ENCODE results near the gene C16orf92.

Gene C16orf92

DNA sequence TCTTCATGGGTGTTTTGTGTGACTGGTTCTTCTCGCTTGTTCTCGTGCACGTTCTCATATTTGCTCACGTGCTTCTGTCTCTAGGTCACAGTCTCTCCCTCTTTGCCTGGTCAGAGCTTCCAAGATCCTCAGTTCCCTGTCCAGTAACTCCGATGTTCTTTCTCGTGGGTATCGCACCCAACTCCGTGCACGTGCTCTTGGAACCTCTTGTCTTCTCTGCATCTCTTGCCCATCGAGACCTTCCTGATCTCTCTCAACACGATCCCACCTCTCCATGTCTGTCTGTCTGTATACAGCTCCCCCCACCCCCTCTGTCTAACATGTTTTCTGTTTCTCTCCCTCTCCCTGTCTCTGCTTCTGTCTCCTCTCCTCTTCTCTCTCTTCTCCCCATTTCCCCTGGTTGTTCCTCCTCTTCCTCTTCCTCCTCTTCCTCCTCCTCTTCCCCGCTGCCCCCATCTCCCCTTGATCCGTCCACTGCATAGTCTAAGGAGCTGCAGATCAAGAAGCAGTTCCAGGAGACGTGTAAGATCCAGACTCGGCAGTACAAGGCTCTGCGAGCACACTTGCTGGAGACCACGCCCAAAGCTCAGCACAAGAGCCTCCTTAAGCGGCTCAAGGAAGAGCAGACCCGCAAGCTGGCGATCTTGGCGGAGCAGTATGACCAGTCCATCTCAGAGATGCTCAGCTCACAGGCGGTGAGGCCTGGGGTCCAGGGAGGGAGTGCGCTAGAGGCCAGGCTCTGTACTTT is 33.7 kb upstream of the C16orf92 start:
- no peak for DNase-seq (ENCODE audit: low read depth, low spot score)

DNA sequence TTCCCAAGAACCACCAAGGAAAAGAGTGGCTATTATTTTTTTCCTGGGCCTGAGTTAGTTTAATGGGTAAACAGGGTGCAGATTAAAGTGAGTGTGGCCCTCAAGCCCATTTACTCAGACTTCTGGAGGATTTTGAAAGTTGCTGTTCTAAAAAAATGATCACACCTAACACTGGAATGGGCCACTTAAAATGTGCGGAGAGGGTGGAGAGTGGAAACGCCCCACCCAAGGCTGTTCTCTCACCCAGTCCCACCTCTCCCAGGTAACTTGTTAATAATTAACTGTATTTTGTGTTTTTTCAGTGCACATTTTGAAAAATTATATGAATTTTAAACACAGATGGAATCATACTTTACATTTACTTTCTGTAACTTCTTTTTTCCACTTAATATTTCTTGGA is 33.0 kb upstream of the C16orf92 start:
- DNase-seq (ENCODE audit: low read depth, low spot score): no peak

DNA sequence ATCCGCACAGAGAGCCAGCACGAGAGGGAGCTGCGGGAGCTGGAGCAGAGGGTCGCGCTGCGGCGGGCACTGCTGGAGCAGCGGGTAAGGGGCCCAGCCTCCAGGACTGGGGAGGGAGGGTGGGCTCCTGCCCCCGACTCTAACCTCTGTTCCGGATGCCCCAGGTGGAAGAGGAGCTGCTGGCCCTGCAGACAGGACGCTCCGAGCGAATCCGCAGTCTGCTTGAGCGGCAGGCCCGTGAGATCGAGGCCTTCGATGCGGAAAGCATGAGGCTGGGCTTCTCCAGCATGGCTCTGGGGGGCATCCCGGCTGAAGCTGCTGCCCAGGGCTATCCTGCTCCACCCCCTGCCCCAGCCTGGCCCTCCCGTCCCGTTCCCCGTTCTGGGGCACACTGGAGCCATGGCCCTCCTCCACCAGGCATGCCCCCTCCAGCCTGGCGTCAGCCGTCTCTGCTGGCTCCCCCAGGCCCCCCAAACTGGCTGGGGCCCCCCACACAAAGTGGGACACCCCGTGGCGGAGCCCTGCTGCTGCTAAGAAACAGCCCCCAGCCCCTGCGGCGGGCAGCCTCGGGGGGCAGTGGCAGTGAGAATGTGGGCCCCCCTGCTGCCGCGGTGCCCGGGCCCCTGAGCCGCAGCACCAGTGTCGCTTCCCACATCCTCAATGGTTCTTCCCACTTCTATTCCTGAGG is 32.0 kb upstream of the C16orf92 start:
- DNase-seq (ENCODE audit: low read depth, low spot score): no peak

DNA sequence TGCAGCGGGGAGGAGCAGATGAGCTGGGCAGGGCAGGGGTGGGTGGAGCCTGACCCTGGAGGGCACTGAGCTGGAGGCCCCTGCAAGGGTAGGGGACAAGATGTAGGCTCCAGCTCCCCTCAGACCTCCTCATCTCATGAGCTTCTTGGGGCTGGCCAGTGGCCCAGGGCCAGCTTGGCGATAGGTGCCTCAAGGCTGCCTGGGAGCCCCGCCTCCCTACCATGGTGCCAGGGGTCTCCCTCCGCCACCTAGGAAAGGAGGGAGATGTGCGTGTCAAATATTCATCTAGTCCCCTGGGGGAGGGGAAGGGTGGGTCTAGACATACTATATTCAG is 31.5 kb upstream of the C16orf92 start:
- DNase-seq (ENCODE audit: low read depth, low spot score): no peak

DNA sequence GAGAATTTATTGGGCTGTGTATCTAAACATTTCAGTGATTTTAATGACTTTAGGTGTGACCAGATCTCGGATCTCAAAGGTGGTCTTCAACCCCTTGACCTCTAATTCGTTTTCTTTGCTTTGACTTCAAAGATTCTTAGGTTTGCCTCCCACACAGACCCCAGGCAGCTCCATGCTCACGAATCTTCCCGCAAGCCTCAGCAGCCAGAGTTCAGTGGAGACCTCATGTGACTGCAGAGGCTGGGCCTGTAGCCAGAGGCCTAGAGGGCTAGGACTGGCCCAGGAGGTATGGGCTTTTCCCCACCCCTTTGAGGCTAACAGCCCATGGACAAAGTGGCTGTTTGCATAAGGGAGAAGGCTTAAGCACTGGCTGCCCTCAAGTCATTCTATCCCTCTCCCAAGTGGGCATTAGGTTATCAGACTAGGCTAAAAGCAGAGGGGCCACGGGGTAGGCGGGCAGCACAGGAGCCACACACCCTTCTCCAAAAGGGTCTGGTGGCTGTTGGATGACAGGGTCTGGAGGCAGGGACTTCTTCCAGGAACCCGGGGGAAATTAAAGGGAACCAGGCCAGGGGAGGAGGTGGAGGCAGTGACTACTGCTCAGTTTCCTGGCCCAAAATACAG is 30.5 kb upstream of the C16orf92 start:
- peak; percentile 63 for DNase-seq (ENCODE audit: low read depth, low spot score)

DNA sequence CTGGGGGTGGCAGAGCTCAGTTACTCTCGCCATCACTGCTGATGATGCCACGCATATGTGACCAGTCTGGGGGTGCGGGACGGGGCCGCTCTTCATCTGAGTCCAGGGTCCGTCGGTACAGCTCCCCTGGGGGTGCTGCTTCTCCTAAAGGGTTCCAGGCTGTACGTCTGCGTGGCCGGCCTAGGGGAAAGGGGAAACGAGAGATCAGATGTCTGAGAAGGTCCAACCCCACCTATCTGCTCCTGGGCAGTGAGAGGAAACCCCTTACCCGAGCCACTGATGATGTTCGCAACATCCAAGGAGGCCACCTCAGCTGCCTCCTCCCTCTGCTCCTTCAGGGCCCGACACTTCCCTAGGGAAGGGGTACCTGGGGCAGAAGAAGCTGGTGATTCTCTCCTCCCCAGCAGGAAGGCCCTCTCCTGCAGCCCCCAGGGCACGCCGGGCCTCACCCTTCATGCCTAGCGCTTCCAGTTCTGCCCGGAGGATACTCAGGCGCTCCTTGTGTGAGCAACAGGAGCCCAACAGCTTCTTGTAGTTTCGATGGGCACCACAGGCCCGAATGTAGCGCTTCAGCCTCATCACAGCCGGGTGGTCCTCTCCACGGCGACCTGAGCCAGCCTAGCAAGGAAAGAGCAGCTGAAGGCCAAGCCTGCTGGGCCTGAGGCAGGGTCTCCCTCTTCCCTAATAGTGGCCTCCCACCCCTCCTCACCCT is 29.7 kb upstream of the C16orf92 start:
- no peak for DNase-seq (ENCODE audit: low read depth, low spot score)

DNA sequence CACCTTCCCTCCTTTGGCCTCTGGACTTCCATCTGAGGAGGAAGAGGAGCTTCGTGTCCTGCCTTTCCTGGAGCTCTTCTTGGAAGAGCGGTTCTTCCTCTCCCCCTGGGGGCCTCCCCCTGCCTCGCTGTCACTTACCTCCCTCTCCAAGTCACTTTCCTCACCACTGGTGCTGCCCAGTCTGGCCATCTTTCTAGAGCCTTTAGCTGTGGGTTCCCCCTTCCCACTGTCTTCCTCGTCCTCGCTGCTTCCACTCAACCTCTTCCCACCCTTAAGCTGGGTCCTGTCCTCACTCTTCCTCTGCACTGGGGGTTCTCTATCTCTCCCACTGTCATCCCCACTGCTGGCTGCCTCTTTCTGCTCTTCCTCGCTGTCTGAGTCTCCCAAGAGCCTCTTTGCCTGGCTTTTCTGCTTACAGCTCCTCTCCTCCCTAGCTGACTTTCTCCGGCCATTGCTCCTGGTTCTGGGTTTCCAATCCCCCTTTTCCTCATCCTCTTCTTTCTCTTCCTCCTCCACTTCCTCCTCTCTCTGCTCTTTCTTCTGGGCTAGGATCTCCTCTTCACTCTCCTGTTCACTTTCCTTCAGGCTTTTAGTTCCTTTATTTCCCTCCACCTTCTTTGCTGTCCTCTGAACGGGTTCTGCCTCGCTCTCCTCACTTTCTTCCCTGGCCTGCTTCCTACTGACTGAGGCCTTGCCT is 28.9 kb upstream of the C16orf92 start:
- DNase-seq (ENCODE audit: low read depth, low spot score): no peak

DNA sequence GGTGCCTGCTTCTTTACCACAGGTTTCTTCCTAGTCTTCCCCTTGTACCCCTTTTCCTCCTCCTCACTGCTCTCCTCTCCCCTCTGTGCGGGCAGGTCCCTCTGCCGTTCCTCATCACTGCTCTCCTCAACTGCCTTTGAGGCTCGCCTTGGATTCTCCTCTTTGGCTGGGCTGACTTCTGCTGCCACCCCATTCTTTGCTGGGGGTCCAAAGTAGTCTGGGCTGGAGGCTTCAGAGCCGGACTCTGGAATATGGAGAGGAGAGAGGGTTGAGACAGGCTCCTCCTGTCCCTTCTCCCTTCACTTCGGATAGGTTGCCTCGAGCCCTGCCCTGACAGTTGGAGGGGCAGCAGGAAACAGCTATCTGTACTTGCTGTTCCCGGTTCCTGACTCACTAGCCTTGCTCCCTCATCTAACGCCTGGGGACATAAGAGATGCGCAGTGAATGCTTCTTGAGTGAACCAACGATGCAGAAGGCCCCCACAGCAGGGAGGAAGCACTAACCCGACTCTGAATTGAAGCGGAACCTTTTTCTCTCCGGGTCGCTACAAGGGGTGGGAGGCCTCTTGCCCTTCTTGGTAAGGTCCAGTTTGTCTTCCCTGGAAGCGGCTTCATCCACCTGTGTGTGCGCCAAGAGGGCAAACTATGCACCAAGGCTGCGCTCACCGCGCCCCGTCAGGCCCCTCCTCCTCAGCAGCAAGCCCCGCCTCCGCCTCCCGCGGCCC is 28.2 kb upstream of the C16orf92 start:
- DNase-seq (ENCODE audit: low read depth, low spot score): no peak

DNA sequence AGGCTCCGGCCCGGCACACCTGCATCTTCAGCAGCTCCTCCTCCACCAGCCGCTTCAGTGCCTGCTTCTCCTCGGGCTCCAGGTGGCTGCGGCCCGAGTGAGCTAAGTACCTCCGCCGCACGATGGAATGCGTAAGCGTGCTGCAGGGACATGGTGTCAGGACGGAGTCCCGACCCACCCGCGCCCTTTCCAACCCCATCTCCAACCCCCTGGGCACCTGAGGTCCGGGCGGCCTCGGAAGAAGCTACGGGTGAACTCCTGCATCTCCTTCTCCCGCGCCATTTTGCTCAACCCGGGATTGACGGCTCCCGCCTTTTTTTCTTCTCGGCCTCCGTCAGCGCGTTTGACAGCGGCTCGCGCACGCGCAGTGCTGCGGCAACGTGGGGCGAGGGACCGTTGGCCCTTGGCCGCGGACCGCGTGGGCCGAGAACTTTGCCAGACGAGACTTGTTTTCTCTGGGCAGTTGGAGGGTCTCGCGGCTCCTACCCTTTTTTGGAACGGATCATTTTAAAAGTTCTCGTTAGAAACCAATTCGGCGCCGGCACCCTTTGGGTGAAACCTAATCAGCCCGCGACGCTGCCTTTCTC is 27.6 kb upstream of the C16orf92 start, which contains the start of gene HIRIP3:
HIRIP3 (minus strand) TSS at position 294 of the 587 bp plus-strand sequence; CDS start at position 282, 12 bp downstream.
- peak; percentile 88 for DNase-seq (ENCODE audit: low read depth, low spot score)

DNA sequence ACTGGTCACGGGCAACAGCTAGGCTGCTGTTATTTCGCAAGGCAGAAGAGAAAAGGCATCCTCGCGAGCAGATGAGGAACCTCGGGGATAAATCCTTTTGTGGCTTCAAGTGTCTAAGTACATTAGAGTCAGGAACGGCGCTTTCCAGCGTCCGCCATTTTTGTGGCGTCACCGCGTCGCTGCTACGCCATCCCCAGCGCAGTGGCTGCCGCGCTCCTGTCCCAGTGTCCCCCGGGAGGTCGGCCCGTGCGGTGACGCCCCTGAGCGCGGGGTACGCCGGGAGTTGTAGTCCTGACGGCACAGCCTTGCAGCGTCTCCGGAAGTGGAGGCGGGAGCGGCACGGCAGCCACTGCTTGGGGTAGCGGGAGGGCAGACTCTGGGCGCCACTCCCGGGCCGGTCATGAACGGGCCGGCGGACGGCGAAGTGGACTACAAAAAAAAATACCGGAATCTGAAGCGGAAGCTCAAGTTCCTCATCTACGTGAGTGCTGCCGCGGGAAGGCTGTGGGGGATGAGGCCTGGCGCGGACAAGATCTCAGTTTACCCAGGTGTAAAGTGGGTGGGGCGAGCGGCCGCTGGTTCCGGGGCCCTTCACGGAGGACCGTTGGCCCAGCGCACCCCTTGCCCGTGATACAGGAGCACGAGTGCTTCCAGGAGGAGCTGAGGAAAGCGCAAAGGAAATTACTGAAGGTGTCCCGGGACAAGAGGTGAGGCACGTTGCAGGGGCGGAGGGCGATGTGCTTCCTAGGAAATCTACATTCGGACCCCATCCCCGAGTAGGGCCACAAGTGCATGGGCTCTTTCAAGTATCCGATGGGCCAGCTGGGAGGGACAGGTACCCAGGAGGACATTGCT is 26.9 kb upstream of the C16orf92 start, which contains the start of gene INO80E:
INO80E (plus strand) TSS at position 331 of the 855 bp plus-strand sequence; CDS start at position 401, 70 bp downstream.
- DNase-seq (ENCODE audit: low read depth, low spot score): peak; percentile 99

DNA sequence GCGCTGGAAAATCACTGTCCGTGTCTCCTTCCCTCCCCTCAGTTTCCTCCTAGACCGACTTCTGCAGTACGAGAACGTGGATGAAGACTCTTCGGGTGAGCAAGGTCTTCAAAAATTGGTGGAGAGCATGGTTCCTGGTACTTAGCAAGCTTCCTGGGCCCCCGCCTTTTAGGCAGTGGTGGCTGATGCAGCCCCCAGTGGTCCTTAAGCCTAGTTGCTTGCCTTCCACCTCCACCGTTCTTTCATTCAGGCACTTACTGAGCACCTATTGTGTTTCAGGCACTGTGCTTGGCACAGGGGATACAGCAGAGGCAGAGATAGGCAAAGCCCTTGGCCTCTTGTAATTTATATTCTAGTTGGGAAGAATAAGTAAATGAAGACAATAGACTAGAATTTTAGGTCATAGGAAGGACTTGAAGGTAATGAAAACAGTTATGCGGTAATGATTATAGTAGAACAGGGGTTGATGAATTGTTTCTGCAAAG is 26.2 kb upstream of the C16orf92 start:
- no peak for DNase-seq (ENCODE audit: low read depth, low spot score)

DNA sequence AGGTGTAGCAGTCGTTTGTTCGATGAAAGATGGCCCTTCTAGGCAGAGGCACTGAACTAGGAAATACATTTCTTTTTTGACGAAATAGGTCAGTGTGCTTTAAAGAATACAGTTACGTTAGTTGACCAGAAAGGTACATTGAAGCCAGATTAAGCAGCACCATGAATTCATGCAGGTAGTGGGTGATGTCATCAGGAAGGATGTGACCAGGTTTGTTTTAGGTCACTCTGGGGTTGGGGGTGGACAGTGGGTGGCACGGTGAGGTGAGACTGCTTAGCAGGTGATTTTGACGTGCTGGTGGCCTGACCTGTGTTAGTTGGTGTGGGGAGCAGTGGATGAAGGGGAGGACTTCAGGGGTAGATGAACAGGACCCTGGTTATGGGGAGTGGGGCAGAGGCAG is 23.4 kb upstream of the C16orf92 start:
- no peak for DNase-seq (ENCODE audit: low read depth, low spot score)

DNA sequence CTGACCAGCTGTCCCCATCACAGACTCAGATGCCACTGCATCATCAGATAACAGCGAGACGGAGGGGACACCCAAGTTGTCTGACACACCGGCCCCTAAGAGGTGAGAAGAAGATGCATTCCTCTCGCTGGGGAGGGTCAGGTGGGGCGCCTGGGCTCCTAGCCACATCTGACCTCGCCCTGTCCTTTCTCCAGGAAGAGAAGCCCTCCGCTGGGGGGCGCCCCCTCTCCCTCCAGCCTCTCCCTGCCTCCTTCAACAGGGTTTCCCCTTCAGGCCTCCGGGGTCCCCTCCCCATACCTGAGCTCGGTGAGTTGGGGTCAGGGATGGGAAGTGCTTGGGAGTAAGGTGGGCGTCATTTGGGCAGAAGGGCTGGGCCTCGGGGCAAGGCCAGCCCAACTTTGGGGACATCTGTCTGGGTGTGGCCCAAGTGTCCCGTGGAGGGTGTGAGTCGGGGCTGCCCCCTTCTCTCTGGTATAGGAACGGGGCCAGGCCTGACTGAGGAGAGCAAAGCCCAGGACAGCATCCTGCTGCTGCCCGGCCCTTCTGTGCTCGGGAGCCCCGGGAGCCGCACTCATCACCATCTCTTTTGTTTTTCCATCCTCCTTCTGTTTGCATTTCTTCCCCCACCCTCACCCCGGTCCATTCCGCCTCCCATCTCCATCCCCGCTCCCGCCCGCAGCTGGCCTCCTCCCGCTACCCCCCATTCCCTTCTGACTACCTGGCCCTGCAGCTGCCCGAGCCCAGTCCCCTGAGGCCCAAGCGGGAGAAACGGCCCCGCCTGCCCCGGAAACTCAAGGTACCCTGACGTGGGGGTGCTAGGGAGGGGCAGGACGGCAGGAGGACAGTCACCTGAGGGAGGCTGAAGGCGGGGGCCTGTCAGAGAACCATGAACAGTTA is 22.0 kb upstream of the C16orf92 start:
- no peak for DNase-seq (ENCODE audit: low read depth, low spot score)

DNA sequence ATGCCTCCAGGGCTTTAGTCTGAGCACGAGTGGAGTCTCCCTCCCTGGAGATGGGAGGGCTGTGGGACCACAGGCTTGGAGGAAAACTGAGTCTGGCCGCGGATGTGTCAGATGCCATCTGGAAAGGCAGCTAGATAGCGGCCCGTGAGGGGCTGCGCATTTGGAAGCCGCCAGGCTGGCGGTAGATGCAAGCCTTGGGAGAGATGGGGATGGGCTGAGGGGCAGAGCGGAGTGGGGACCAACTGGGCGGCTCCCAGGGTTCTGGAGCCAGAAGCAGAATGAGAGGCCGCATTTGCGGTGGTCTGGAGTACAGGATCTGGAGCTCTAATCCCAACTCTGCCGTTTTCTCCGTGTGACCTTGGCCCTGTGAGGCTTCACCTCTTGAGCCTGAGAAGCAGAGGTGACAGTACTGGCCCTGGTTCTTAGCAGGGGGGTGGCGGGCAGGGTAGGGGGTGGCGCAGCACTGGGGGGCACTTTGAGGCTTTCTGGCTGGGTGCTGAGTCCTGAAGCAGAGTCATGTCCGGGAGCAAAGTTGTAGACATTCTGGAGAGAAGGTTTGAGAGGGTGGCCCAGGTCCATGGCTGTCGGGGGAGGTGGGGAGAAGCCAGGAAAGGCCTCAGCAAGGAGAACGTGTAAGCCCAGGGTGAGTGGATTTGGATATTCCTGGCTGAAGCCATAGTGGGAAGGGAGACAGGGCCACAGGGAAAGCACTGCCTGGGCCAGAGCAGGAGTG is 20.2 kb upstream of the C16orf92 start:
- no peak for DNase-seq (ENCODE audit: low read depth, low spot score)

DNA sequence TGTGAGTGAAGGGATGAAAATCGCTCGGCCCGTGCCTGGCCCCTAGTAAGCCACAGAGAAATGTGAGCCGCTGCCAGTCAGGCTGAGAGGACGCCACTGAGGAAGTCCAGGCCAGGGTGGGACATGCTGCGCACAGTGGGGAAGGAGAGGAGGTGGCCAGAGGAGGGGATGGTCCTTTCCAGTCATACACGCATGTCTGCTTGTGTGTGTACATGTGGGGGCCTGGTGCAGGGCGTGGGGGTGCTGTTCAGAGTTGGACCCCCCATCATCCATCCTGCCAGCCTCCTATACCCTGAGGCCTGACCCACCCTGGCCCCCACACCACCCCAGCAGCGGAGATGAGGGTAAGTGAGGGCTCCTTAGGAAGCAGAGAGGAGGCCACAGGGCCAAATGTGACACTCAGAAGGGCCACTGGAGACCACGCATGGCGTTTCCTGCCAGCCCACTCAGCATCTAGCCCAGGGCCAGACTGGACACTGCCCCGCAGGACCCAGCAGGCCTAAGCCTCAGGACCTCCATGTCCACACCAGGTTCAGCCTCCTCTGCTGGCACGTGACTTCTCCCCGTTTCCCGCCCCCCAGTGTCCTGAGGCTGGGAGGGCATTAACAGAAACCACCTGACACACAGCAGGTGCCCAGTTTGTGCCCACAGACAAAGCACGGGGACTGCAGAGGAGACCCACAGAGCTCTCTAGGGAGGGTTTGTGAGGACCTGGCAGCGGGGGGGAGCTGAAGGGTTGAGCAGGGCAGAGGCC is 19.2 kb upstream of the C16orf92 start:
- DNase-seq (ENCODE audit: low read depth, low spot score): no peak

DNA sequence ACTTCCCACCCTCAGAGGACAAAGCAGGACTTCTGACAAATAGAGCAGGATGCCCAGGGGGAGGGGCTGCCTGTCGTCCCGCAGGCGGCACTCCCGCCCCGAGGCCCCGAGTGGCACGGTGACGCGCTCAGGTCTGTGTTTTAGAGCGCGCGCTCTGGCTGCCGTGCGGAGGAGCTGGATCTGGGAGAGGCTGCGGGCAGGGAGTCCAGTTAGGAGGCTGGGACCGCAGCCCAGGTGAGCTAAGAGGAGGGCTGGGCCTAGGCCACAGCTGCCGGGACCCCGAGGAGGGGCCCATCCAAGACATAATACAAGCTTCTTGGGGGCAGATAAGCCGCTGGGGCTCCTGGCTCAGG is 18.6 kb upstream of the C16orf92 start:
- no peak for DNase-seq (ENCODE audit: low read depth, low spot score)

DNA sequence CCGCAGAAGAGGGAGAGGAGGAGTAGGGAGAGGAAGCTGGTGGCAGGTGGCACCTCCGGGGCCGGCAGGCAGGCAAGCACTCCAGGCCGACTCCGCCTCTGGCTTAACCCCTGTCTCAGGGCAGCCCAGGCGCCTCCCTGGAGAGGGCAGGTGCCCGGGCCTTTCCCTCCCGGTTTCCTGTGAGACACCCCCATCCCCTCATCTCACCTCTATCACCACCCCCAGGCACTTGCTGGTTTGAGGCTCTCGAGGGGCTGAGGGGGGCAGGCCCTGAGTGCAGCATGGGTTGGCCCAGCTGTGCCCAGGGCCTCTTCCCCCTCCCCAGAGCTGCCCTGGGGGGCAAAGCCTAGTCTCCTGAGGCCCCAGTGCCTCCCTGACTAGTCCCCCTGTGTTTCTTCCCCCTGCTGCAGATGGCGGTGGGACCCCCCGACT is 18.2 kb upstream of the C16orf92 start:
- DNase-seq (ENCODE audit: low read depth, low spot score): no peak

All from astrocyte of the hippocampus (primary cell).